WI38 (cell line): Measurements from ENCODE around the gene GMPPA.

Experiments
- H3K4me3 ChIP-seq: 2 replicates; pipeline ENCODE4 v1.5.1; 2011; ENCODE audit warnings: low read depth, mild to moderate bottlenecking, control low read depth, low read length
- CTCF ChIP-seq: IDR thresholded peaks from 2 replicates; pipeline ENCODE4 v1.5.1; 2012; ENCODE audit warnings: low read depth, mild to moderate bottlenecking, control low read depth, low read length

GMPPA gene

GRCh38 chr2:219507581-219508443, 9.1 kb downstream of the GMPPA start:
- TF ChIP-seq CTCF: no peak
- no peak overlapping the region for H3K4me3 ChIP-seq

- TF ChIP-seq CTCF: no peak
- H3K4me3 ChIP-seq: no peak overlapping the region
These were observed 9.7 kb downstream of the GMPPA start for GRCh38 chr2:219508444-219508734.

- TF ChIP-seq CTCF: no peak
- H3K4me3 ChIP-seq: no peak overlapping the region; the same call in 1 of the 2 replicates
These were observed 10.5 kb downstream of the GMPPA start for GRCh38 chr2:219508971-219509779.

- TF ChIP-seq CTCF: peak; percentile 91
- H3K4me3 ChIP-seq: peak overlapping the region; percentile 34
These were observed 11.3 kb downstream of the GMPPA start for GRCh38 chr2:219509780-219510511.

GRCh38 chr2:219510512-219511135, 11.9 kb downstream of the GMPPA start:
- H3K4me3 ChIP-seq: no peak overlapping the region
- no peak for TF ChIP-seq CTCF

- no peak for TF ChIP-seq CTCF
- H3K4me3 ChIP-seq: no peak overlapping the region
These were observed 13.0 kb downstream of the GMPPA start for GRCh38 chr2:219511547-219512325.
